Measurements from ENCODE around the gene PTGES2. TPM values are rescaled to one million over a fixed set of nuclear protein-coding genes. Genes with fewer than 3 reads are reported as not detected.

Gene PTGES2
- total and polyA plus RNA-seq, 4 donors: 22.8 to 41.1 (median 31.5) TPM

DNA sequence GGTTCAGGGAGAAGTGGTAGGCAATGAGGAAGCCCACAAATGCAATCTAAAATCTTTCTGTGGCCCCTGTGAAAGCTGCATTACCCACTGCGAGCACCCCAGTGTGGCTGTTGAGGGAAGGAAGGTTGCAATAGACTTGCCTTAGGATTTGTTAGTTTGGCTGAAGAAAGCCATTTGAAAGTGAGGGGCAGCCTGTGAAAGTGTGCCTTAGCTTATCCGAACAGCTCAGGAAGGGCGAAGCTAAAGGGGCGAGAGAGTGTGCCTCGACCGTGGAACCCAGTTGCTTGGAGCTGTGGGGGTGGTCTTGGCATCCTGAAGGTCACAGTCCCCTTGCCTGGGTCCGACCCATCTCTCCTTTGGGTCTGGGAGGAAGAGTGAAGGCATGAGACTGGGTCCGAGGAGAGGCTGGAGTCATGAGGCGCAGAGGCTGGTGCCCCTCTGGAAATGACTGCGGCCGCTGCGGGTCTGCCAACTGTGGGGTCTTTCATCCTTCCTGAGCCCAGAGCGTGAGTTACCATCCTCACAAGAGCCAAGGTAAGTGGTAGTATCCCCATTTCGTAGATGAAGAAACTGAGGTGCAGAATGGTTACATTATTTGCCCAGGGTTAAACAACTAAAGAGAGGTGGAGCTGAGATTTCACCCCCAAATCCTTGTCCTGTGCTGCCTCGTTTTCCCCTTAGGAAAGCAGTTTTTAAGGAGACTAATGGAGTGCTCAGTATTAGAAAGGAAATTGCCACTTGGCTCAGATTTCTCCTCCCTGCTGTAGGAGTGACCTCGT, 35.1 kb downstream of the PTGES2 start:
- Histone ChIP-seq H3K4me1 (ENCODE audit: control insufficient read depth in 4 of 4, insufficient read depth in 4 of 4, low read length in 3 of 4) (peaks cover 3 to 32% (median 21%) of the 10 kb centered on the region in 4 donors), H3K36me3 (ENCODE audit: control insufficient read depth in 4 of 4, insufficient read depth in 3 of 4, low read depth in 1 of 4, low read length in 3 of 4) (no peaks in the 10 kb centered on the region), H3K27ac (ENCODE audit: low read depth in 1 of 2, low read length in 2 of 2) (peak overlapping the region; percentile 2 to 57), H3K9me3 (ENCODE audit: control insufficient read depth in 4 of 4, low read length in 3 of 4) (no peaks in the 10 kb centered on the region), H3K4me3 (ENCODE audit: low read depth in 1 of 3, low read length in 3 of 3) (no peak overlapping the region), H3K27me3 (ENCODE audit: control insufficient read depth in 4 of 4, insufficient read depth in 4 of 4, low read length in 3 of 4) (no peaks in the 10 kb centered on the region), H3K9ac (ENCODE audit: low read depth in 1 of 2, low read length in 2 of 2) (no peak overlapping the region)
- DNase-seq (ENCODE audit: low spot score): no peak
- TF ChIP-seq, protein P1, sequence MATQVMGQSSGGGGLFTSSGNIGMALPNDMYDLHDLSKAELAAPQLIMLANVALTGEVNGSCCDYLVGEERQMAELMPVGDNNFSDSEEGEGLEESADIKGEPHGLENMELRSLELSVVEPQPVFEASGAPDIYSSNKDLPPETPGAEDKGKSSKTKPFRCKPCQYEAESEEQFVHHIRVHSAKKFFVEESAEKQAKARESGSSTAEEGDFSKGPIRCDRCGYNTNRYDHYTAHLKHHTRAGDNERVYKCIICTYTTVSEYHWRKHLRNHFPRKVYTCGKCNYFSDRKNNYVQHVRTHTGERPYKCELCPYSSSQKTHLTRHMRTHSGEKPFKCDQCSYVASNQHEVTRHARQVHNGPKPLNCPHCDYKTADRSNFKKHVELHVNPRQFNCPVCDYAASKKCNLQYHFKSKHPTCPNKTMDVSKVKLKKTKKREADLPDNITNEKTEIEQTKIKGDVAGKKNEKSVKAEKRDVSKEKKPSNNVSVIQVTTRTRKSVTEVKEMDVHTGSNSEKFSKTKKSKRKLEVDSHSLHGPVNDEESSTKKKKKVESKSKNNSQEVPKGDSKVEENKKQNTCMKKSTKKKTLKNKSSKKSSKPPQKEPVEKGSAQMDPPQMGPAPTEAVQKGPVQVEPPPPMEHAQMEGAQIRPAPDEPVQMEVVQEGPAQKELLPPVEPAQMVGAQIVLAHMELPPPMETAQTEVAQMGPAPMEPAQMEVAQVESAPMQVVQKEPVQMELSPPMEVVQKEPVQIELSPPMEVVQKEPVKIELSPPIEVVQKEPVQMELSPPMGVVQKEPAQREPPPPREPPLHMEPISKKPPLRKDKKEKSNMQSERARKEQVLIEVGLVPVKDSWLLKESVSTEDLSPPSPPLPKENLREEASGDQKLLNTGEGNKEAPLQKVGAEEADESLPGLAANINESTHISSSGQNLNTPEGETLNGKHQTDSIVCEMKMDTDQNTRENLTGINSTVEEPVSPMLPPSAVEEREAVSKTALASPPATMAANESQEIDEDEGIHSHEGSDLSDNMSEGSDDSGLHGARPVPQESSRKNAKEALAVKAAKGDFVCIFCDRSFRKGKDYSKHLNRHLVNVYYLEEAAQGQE (IDR thresholded peaks at IDR 0.05): no peak
- TF ChIP-seq, protein P2, sequence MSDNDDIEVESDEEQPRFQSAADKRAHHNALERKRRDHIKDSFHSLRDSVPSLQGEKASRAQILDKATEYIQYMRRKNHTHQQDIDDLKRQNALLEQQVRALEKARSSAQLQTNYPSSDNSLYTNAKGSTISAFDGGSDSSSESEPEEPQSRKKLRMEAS (IDR thresholded peaks at IDR 0.05): no peak
- TF ChIP-seq FOXA2 (IDR thresholded peaks at IDR 0.05) (no peak), NR2F2 (IDR thresholded peaks at IDR 0.05) (no peak), TAF1 (conservative IDR thresholded peaks at IDR 0.05) (no peak), YY1 (IDR thresholded peaks at IDR 0.05) (no peak), GABPA (IDR thresholded peaks at IDR 0.05 in 1 of 2, conservative IDR thresholded peaks at IDR 0.05 in 1 of 2) (no peak), RXRA (IDR thresholded peaks at IDR 0.05) (no peak), FOXA1 (IDR thresholded peaks at IDR 0.05) (no peak), RAD21 (IDR thresholded peaks at IDR 0.05) (no peak), HNF4G (IDR thresholded peaks at IDR 0.05) (no peak), EGR1 (IDR thresholded peaks at IDR 0.05; ENCODE audit: low read depth in 2 of 2) (no peak), SP1 (IDR thresholded peaks at IDR 0.05) (no peak), JUND (IDR thresholded peaks at IDR 0.05) (no peak)
- TF ChIP-seq, protein P3, sequence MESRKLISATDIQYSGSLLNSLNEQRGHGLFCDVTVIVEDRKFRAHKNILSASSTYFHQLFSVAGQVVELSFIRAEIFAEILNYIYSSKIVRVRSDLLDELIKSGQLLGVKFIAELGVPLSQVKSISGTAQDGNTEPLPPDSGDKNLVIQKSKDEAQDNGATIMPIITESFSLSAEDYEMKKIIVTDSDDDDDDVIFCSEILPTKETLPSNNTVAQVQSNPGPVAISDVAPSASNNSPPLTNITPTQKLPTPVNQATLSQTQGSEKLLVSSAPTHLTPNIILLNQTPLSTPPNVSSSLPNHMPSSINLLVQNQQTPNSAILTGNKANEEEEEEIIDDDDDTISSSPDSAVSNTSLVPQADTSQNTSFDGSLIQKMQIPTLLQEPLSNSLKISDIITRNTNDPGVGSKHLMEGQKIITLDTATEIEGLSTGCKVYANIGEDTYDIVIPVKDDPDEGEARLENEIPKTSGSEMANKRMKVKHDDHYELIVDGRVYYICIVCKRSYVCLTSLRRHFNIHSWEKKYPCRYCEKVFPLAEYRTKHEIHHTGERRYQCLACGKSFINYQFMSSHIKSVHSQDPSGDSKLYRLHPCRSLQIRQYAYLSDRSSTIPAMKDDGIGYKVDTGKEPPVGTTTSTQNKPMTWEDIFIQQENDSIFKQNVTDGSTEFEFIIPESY (IDR thresholded peaks at IDR 0.05): no peak
- TF ChIP-seq, protein P4, sequence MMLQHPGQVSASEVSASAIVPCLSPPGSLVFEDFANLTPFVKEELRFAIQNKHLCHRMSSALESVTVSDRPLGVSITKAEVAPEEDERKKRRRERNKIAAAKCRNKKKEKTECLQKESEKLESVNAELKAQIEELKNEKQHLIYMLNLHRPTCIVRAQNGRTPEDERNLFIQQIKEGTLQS (IDR thresholded peaks at IDR 0.05): no peak
- TF ChIP-seq, protein P5, sequence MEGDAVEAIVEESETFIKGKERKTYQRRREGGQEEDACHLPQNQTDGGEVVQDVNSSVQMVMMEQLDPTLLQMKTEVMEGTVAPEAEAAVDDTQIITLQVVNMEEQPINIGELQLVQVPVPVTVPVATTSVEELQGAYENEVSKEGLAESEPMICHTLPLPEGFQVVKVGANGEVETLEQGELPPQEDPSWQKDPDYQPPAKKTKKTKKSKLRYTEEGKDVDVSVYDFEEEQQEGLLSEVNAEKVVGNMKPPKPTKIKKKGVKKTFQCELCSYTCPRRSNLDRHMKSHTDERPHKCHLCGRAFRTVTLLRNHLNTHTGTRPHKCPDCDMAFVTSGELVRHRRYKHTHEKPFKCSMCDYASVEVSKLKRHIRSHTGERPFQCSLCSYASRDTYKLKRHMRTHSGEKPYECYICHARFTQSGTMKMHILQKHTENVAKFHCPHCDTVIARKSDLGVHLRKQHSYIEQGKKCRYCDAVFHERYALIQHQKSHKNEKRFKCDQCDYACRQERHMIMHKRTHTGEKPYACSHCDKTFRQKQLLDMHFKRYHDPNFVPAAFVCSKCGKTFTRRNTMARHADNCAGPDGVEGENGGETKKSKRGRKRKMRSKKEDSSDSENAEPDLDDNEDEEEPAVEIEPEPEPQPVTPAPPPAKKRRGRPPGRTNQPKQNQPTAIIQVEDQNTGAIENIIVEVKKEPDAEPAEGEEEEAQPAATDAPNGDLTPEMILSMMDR (IDR thresholded peaks at IDR 0.05; ENCODE audit: low read depth, low read length, missing input control): no peak
- WGBS: 86% methylated on average over 16 of the region's 16 CpGs
